Ovary (tissue), 3 donors: ENCODE data around the gene RBKS.

Experiments
- POLR2A ChIP-seq: fragments of 450-650 bp; IDR thresholded peaks from one replicate; pipeline ENCODE4 v1.6.1; 2017; ENCODE audit warnings: antibody characterized with exemption, mild to moderate bottlenecking, moderate library complexity
- TF ChIP-seq, protein P1 (sequence below), 3 donors: fragments of 450-650 bp in 2 of 3; fragments of 200-600 bp in 1 of 3; IDR thresholded peaks; one replicate each; pipeline versions ENCODE4 v1.5.1 to v1.8.0; 2016 to 2022; ENCODE audit warnings: antibody characterized with exemption in 3 of 3, mild to moderate bottlenecking in 1 of 3
- donor health status: DM: no; HTN: no; CAD: no.

DNA sequence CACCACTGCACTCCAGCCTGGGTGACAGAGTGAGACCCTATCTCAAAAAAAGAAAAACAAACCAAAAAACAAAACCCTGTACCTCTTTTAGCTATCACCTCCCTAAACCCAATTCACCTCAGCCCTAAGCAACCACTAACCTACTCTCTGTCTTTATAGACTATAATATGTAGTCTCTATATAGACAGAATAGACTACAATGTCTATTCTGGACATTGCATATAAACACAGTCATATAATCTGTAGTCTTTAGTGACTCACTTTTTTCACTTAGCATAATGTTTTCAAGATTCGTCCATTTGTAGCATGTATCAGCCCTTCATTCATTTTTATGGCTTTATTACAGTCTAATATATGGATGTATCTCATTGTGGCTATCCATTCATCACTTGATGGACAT lies 155.9 kb downstream of the RBKS start:
- TF ChIP-seq, protein P1, sequence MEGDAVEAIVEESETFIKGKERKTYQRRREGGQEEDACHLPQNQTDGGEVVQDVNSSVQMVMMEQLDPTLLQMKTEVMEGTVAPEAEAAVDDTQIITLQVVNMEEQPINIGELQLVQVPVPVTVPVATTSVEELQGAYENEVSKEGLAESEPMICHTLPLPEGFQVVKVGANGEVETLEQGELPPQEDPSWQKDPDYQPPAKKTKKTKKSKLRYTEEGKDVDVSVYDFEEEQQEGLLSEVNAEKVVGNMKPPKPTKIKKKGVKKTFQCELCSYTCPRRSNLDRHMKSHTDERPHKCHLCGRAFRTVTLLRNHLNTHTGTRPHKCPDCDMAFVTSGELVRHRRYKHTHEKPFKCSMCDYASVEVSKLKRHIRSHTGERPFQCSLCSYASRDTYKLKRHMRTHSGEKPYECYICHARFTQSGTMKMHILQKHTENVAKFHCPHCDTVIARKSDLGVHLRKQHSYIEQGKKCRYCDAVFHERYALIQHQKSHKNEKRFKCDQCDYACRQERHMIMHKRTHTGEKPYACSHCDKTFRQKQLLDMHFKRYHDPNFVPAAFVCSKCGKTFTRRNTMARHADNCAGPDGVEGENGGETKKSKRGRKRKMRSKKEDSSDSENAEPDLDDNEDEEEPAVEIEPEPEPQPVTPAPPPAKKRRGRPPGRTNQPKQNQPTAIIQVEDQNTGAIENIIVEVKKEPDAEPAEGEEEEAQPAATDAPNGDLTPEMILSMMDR (IDR thresholded peaks at IDR 0.05): no peak
- TF ChIP-seq POLR2A: no peak
